Astrocyte (in vitro differentiated cells and primary cell): ENCODE data around the gene WWTR1. TPM values are rescaled to one million over a fixed set of nuclear protein-coding genes. Genes with fewer than 3 reads are reported as not detected.

Source experiments
- DNase-seq: peaks from one replicate; pipeline ENCODE4 v3.0.0-alpha.2; 2010; ENCODE audit warnings: low read depth
- FAIRE-seq: peaks from 2 replicates; lab custom pipeline; 2011; peaks lifted over from hg19 to GRCh38; lab: Jason Lieb, UNC
- H2AFZ ChIP-seq: 2 replicates; pipeline ENCODE4 v1.6.0; 2012; ENCODE audit warnings: low read depth, low read length, inconsistent platforms
- H3K27ac ChIP-seq: 2 replicates; pipeline ENCODE4 v1.5.1; 2011; ENCODE audit warnings: low read depth, low read length, inconsistent platforms
- H3K27me3 ChIP-seq: 2 replicates; pipeline ENCODE4 v1.6.0; 2011; ENCODE audit warnings: low read length, inconsistent platforms; ENCODE audit not compliant: insufficient read depth
- H3K36me3 ChIP-seq: 2 replicates; pipeline ENCODE4 v1.5.1; 2011; ENCODE audit warnings: low read length, inconsistent platforms; ENCODE audit not compliant: insufficient read depth
- H3K4me1 ChIP-seq: 2 replicates; pipeline ENCODE4 v1.5.1; 2011; ENCODE audit warnings: low read length, inconsistent platforms; ENCODE audit not compliant: insufficient read depth
- H3K4me2 ChIP-seq: 2 replicates; pipeline ENCODE4 v1.6.0; 2012; ENCODE audit warnings: low read length, inconsistent platforms
- H3K4me3 ChIP-seq: 2 replicates; pipeline ENCODE4 v1.5.1; 2011; ENCODE audit warnings: low read depth, mild to moderate bottlenecking, low read length, inconsistent platforms; ENCODE audit not compliant: insufficient read depth
- H3K79me2 ChIP-seq: 2 replicates; pipeline ENCODE4 v1.6.0; 2012; ENCODE audit warnings: mild to moderate bottlenecking, low read length, inconsistent platforms; ENCODE audit not compliant: insufficient read depth
- H3K9ac ChIP-seq: 2 replicates; pipeline ENCODE4 v1.6.0; 2012; ENCODE audit warnings: mild to moderate bottlenecking, low read length, inconsistent platforms
- H3K9me3 ChIP-seq: 2 replicates; pipeline ENCODE4 v1.5.1; 2012; ENCODE audit warnings: low read depth, mild to moderate bottlenecking, low read length, inconsistent platforms; ENCODE audit not compliant: insufficient read depth
- H4K20me1 ChIP-seq: 2 replicates; pipeline ENCODE4 v1.6.0; 2012; ENCODE audit warnings: low read length, inconsistent platforms; ENCODE audit not compliant: insufficient read depth
- H3K27ac Mint-ChIP-seq: one replicate; pipeline ENCODE4 v1.8.0; 2021; ENCODE audit warnings: mild to moderate bottlenecking, mixed read lengths; ENCODE audit not compliant: unreplicated experiment
- H3K27me3 Mint-ChIP-seq: one replicate; pipeline ENCODE4 v1.8.0; 2021; ENCODE audit warnings: low read depth, mixed read lengths; ENCODE audit not compliant: unreplicated experiment
- H3K36me3 Mint-ChIP-seq: one replicate; pipeline ENCODE4 v1.8.0; 2021; ENCODE audit warnings: low read depth, mixed read lengths; ENCODE audit not compliant: unreplicated experiment
- H3K4me1 Mint-ChIP-seq: one replicate; pipeline ENCODE4 v1.8.0; 2021; ENCODE audit warnings: low read depth, mixed read lengths; ENCODE audit not compliant: unreplicated experiment
- H3K4me3 Mint-ChIP-seq: one replicate; pipeline ENCODE4 v1.8.0; 2021; ENCODE audit warnings: mild to moderate bottlenecking, moderate library complexity, mixed read lengths; ENCODE audit not compliant: unreplicated experiment
- H3K9me3 Mint-ChIP-seq: one replicate; pipeline ENCODE4 v1.8.0; 2021; ENCODE audit warnings: mild to moderate bottlenecking, mixed read lengths; ENCODE audit not compliant: unreplicated experiment
- EZH2 ChIP-seq: IDR thresholded peaks from 2 replicates; pipeline ENCODE4 v1.6.1; 2012; ENCODE audit warnings: mild to moderate bottlenecking, low read length, inconsistent platforms; ENCODE audit not compliant: insufficient read depth
- total RNA-seq: library from RNA; stranded (reverse); gene quantifications from 2 replicates; pipeline ENCODE4 v1.2.1, GENCODE V29; 2021
- TF ChIP-seq, protein P1 (sequence below): IDR thresholded peaks from 2 replicates; pipeline ENCODE4 v1.5.1; 2011; ENCODE audit warnings: low read depth, mild to moderate bottlenecking, inconsistent platforms, low read length, moderate library complexity; ENCODE audit not compliant: insufficient read depth

WWTR1 gene
- total RNA-seq, 1 donor from 2014 or later, result 94.3 TPM

DNA sequence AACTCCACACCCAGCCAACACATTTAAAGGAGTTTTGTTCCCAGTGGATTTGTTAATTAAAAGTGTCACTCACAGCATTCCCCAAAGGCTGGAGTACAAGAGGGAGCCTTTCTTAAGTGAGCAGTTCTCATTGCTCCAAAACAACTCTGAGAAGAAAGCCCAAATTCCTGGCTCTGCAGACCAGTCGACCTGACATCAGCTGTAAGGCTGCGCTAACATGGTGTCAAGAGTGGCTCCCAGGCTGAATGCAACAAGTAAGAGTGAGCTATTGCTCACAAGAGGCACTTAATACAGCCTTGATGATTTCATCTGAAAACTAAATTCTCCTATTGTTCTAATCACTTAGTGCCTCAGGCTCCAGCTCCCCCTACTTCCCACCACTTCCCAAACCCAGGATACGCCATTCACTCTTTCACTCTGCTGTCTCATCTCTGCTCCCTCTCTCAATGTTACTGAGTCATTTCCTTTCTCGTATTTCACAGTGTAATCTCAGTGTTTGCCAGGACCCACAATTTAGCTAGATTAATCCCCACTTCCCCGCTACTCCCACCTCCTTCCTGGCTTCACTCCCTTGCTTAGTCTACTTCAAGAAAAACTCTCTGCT lies 81.8 kb downstream of the WWTR1 start:
- peak overlapping the region; percentile 77 for H3K4me3 Mint-ChIP-seq
- Histone ChIP-seq H3K4me3 (peak overlapping the region; percentile 41), H3K9ac (peak overlapping the region; percentile 86)

DNA sequence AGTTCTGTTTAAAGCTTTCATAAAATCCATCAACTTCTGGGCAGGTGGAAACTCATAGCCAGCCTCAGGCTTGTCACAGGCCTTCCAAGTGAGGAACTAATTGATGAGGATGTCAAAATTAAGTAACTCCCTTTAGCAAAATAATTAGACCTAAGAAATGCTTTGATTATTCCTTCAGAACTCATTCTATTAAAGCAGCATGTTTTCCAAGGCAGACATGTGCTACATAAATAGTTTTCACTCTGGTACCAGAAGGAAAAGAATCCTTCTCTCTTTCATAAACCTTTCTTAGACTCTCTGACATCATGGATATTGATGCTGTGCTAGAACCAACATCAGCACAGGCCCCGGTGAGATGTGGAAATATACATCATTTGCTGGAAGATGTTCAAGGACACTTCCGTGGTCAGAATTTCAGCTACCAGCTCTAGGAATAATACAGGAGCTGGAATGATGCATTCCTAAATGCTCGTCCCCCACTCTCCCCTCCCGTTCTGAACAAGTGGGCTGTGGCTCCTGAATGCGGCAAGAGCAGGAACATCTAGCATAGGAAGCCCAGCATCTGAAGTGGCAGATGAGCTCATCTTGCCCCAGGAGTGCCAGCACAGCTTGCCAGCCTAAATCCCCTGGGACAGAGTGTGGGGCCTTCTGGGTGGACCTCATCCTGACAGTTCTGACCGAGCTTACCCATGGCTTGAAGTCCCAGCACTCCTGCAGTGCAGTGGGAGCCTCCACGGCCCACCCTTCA lies 82.4 kb downstream of the WWTR1 start:
- H3K9ac ChIP-seq, result peak overlapping the region; percentile 86
- DNase-seq (peak; percentile 93), FAIRE-seq (no peak)
- Mint-ChIP-seq H3K9me3 (no peaks in the 10 kb centered on the region), H3K27ac (peak overlapping the region; percentile 95), H3K4me3 (peak overlapping the region; percentile 51), H3K27me3 (no peaks in the 10 kb centered on the region), H3K4me1 (peaks cover 78% of the 10 kb centered on the region), H3K36me3 (no peaks in the 10 kb centered on the region)
- no peaks in the 10 kb centered on the region for H3K27me3 ChIP-seq
- TF ChIP-seq EZH2, result no peak
- no peaks in the 10 kb centered on the region for H4K20me1 ChIP-seq
- peaks cover 70% of the 10 kb centered on the region for H3K79me2 ChIP-seq
- H3K4me3 ChIP-seq, result peak overlapping the region; percentile 41
- peaks cover 76% of the 10 kb centered on the region for H3K4me1 ChIP-seq
- H3K9me3 ChIP-seq, result no peaks in the 10 kb centered on the region
- peaks cover 15% of the 10 kb centered on the region for H3K36me3 ChIP-seq
- no peak overlapping the region for H2AFZ ChIP-seq
- peak overlapping the region; percentile 99 for H3K27ac ChIP-seq
- peak overlapping the region; percentile 81 for H3K4me2 ChIP-seq

More for the DNA sequence above, 81.8 kb downstream of the WWTR1 start:
- Histone ChIP-seq H3K27me3 (no peaks in the 10 kb centered on the region), H3K79me2 (peaks cover 65% of the 10 kb centered on the region), H3K36me3 (peaks cover 13% of the 10 kb centered on the region), H3K4me2 (peak overlapping the region; percentile 81), H3K9me3 (no peaks in the 10 kb centered on the region), H3K27ac (peak overlapping the region; percentile 99), H4K20me1 (no peaks in the 10 kb centered on the region), H3K4me1 (peaks cover 83% of the 10 kb centered on the region), H2AFZ (no peak overlapping the region)
- DNase-seq, result peak; percentile 99
- no peaks in the 10 kb centered on the region for H3K9me3 Mint-ChIP-seq
- peak overlapping the region; percentile 95 for H3K27ac Mint-ChIP-seq
- H3K36me3 Mint-ChIP-seq, result no peaks in the 10 kb centered on the region
- peak; percentile 89 for FAIRE-seq
- peaks cover 84% of the 10 kb centered on the region for H3K4me1 Mint-ChIP-seq
- no peaks in the 10 kb centered on the region for H3K27me3 Mint-ChIP-seq
- TF ChIP-seq, protein P1, sequence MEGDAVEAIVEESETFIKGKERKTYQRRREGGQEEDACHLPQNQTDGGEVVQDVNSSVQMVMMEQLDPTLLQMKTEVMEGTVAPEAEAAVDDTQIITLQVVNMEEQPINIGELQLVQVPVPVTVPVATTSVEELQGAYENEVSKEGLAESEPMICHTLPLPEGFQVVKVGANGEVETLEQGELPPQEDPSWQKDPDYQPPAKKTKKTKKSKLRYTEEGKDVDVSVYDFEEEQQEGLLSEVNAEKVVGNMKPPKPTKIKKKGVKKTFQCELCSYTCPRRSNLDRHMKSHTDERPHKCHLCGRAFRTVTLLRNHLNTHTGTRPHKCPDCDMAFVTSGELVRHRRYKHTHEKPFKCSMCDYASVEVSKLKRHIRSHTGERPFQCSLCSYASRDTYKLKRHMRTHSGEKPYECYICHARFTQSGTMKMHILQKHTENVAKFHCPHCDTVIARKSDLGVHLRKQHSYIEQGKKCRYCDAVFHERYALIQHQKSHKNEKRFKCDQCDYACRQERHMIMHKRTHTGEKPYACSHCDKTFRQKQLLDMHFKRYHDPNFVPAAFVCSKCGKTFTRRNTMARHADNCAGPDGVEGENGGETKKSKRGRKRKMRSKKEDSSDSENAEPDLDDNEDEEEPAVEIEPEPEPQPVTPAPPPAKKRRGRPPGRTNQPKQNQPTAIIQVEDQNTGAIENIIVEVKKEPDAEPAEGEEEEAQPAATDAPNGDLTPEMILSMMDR, result no peak
- TF ChIP-seq EZH2, result no peak

DNA sequence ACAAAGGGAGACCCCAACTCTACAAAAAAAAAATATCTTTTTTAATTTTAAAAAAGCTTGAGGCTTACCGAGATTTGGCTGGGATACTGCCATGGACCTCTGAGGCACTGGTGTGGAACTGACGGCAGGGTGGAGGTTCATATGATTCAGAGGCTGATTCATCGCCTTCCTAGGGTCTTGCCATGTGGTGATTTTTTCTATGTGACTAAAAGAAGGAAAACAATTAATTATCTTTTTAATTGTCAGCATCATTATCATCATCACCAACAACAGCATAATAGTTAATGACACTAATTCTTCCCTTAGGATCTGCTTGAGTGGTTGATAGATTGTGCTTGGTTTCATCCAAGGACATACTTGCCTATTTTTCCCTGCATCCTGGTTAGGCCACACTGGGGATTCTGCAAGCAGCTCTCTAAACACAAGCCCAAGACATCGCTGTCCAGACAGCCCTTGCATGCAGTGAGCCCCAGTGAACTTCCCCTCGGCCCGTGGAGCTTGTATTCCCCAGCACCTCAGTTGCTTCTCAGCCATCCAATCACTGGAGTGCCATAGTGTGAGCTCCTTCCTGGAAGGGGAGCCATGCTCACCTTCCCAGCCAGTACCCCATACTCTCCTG lies 84.9 kb downstream of the WWTR1 start:
- Histone ChIP-seq H2AFZ (no peak overlapping the region), H3K4me1 (peaks cover 53% of the 10 kb centered on the region), H3K79me2 (peaks cover 68% of the 10 kb centered on the region), H3K9me3 (no peaks in the 10 kb centered on the region), H4K20me1 (no peaks in the 10 kb centered on the region), H3K4me3 (no peak overlapping the region), H3K27ac (peak overlapping the region; percentile 84), H3K36me3 (peaks cover 20% of the 10 kb centered on the region), H3K27me3 (no peaks in the 10 kb centered on the region), H3K9ac (peak overlapping the region; percentile 50), H3K4me2 (peak overlapping the region; percentile 37)
- H3K36me3 Mint-ChIP-seq, result peaks cover 2% of the 10 kb centered on the region
- H3K4me1 Mint-ChIP-seq, result peaks cover 56% of the 10 kb centered on the region
- DNase-seq, result peak; percentile 85
- no peak for TF ChIP-seq EZH2
- TF ChIP-seq, protein P1, result no peak
- no peaks in the 10 kb centered on the region for H3K27me3 Mint-ChIP-seq
- peak overlapping the region; percentile 91 for H3K27ac Mint-ChIP-seq
- no peak overlapping the region for H3K4me3 Mint-ChIP-seq
- no peaks in the 10 kb centered on the region for H3K9me3 Mint-ChIP-seq
- no peak for FAIRE-seq
